Activated CD4-positive, alpha-beta T cell treated with anti-CD3 and anti-CD28 coated beads, Interleukin-2, amount 50 U/mL, for 4 hours (primary cell): ENCODE measurements around the gene PDPR.
"Not testable (repeated sequence)": the region's sequence is repeated elsewhere in the genome, so short reads cannot be mapped to it uniquely, and the experiment has no call there.

Source experiments
- DNase-seq, 2 experiments: peaks; one replicate each; pipeline ENCODE4 v3.0.0-alpha.2; 2020

The PDPR gene

GRCh38 chr16:70166688-70167087, 52.6 kb downstream of the PDPR start:
- DNase-seq = not testable (repeated sequence)

- not testable (repeated sequence) for DNase-seq
Observed at GRCh38 chr16:70173212-70173837, 59.2 kb downstream of the PDPR start, which contains the start of gene CLEC18C. CLEC18C (plus strand) TSS chr16:70173787; CDS start chr16:70174279, 492 bp downstream.

- not testable (repeated sequence) for DNase-seq
Observed at GRCh38 chr16:70173916-70174315, 59.8 kb downstream of the PDPR start.

GRCh38 chr16:70174387-70174932, 60.3 kb downstream of the PDPR start:
- not testable (repeated sequence) for DNase-seq

GRCh38 chr16:70187858-70188607, 73.9 kb downstream of the PDPR start:
- DNase-seq = not testable (repeated sequence)

- DNase-seq = not testable (repeated sequence)
Observed at GRCh38 chr16:70188608-70188915, 74.4 kb downstream of the PDPR start.

GRCh38 chr16:70190574-70190973, 76.4 kb downstream of the PDPR start:
- not testable (repeated sequence) for DNase-seq

- not testable (repeated sequence) for DNase-seq
Observed at GRCh38 chr16:70196683-70197300, 82.7 kb downstream of the PDPR start.

GRCh38 chr16:70197611-70198010, 83.5 kb downstream of the PDPR start:
- not testable (repeated sequence) for DNase-seq

GRCh38 chr16:70198230-70198629, 84.1 kb downstream of the PDPR start:
- DNase-seq = not testable (repeated sequence)

GRCh38 chr16:70198666-70199065, 84.5 kb downstream of the PDPR start:
- not testable (repeated sequence) for DNase-seq

- DNase-seq = not testable (repeated sequence)
Observed at GRCh38 chr16:70199170-70199569, 85.0 kb downstream of the PDPR start.

GRCh38 chr16:70200063-70200462, 85.9 kb downstream of the PDPR start:
- DNase-seq = not testable (repeated sequence)

GRCh38 chr16:70203508-70203907, 89.4 kb downstream of the PDPR start:
- DNase-seq = not testable (repeated sequence)

GRCh38 chr16:70204010-70204409, 89.9 kb downstream of the PDPR start:
- DNase-seq = not testable (repeated sequence)

GRCh38 chr16:70204668-70205405, 90.7 kb downstream of the PDPR start:
- not testable (repeated sequence) for DNase-seq

- DNase-seq = not testable (repeated sequence)
Observed at GRCh38 chr16:70206382-70206781, 92.2 kb downstream of the PDPR start.
